NCI-H1436 treated with DMSO at 0.1 percent for 48 hours (cell line): Measurements from ENCODE around the gene CCDC141.

Experiments
- DNase-seq: peaks from one replicate; lab custom pipeline; 2025; lab: John Stamatoyannopoulos, UW

The CCDC141 gene

GRCh38 chr2:178910005-178910404 is 139.9 kb downstream of the CCDC141 start:
- no peak for DNase-seq

GRCh38 chr2:178909507-178909906 is 140.4 kb downstream of the CCDC141 start:
- DNase-seq, result no peak

- DNase-seq, result no peak
Observed at GRCh38 chr2:178908810-178909209, 141.1 kb downstream of the CCDC141 start.

- no peak for DNase-seq
Observed at GRCh38 chr2:178905261-178905660, 144.7 kb downstream of the CCDC141 start.

GRCh38 chr2:178899656-178900055 is 150.3 kb downstream of the CCDC141 start:
- DNase-seq, result no peak

GRCh38 chr2:178895872-178896271 is 154.1 kb downstream of the CCDC141 start:
- no peak for DNase-seq

GRCh38 chr2:178895171-178895570 is 154.8 kb downstream of the CCDC141 start:
- no peak for DNase-seq

GRCh38 chr2:178892751-178893625 is 156.9 kb downstream of the CCDC141 start:
- DNase-seq, result no peak

GRCh38 chr2:178891959-178892485 is 157.9 kb downstream of the CCDC141 start:
- DNase-seq, result no peak

- no peak for DNase-seq
Observed at GRCh38 chr2:178891265-178891958, 158.5 kb downstream of the CCDC141 start.

- no peak for DNase-seq
Observed at GRCh38 chr2:178886006-178886405, 163.9 kb downstream of the CCDC141 start.

- no peak for DNase-seq
Observed at GRCh38 chr2:178884440-178884839, 165.5 kb downstream of the CCDC141 start.

- DNase-seq, result no peak
Observed at GRCh38 chr2:178882666-178883440, 167.1 kb downstream of the CCDC141 start.

GRCh38 chr2:178881075-178881474 is 168.9 kb downstream of the CCDC141 start:
- DNase-seq, result no peak

- no peak for DNase-seq
Observed at GRCh38 chr2:178880257-178880656, 169.7 kb downstream of the CCDC141 start.

- DNase-seq, result no peak
Observed at GRCh38 chr2:178877874-178878273, 172.1 kb downstream of the CCDC141 start.

GRCh38 chr2:178874529-178875240 is 175.3 kb downstream of the CCDC141 start:
- no peak for DNase-seq

GRCh38 chr2:178873912-178874311 is 176.0 kb downstream of the CCDC141 start:
- DNase-seq, result no peak

GRCh38 chr2:178871536-178871935 is 178.4 kb downstream of the CCDC141 start:
- DNase-seq, result no peak

- no peak for DNase-seq
Observed at GRCh38 chr2:178870703-178871102, 179.2 kb downstream of the CCDC141 start.

GRCh38 chr2:178865999-178866398 is 183.9 kb downstream of the CCDC141 start:
- no peak for DNase-seq
